HG02970 (cell line): ENCODE measurements around the gene CCDC187.
"Not testable (repeated sequence)": the region's sequence is repeated elsewhere in the genome, so short reads cannot be mapped to it uniquely, and the experiment has no call there.

Source experiments
- ATAC-seq: cut with Tn5 transposase; IDR thresholded peaks from one replicate; pipeline ENCODE4 v1.9.1; 2021; ENCODE audit warnings: mild to moderate bottlenecking, moderate library complexity, moderate number of reproducible peaks; ENCODE audit not compliant: unreplicated experiment, low FRiP score

The CCDC187 gene

GRCh38 chr9:136328622-136329041, 24.7 kb upstream of the CCDC187 start:
- no peak for ATAC-seq

GRCh38 chr9:136328011-136328621, 24.2 kb upstream of the CCDC187 start:
- ATAC-seq: no peak

GRCh38 chr9:136327304-136327974, 23.5 kb upstream of the CCDC187 start, which contains the start of gene GPSM1:
GPSM1 (plus strand) TSS chr9:136327539; CDS start chr9:136327696, 157 bp downstream.
- ATAC-seq: no peak

GRCh38 chr9:136326761-136327303, 22.9 kb upstream of the CCDC187 start:
- no peak for ATAC-seq

- ATAC-seq: no peak
These were observed 22.3 kb upstream of the CCDC187 start for GRCh38 chr9:136326061-136326760.

GRCh38 chr9:136325358-136325757, 21.5 kb upstream of the CCDC187 start:
- no peak for ATAC-seq

GRCh38 chr9:136324501-136325300, 20.8 kb upstream of the CCDC187 start:
- ATAC-seq: no peak

- no peak for ATAC-seq
These were observed 19.5 kb upstream of the CCDC187 start for GRCh38 chr9:136323371-136323789.

GRCh38 chr9:136322756-136323330, 18.9 kb upstream of the CCDC187 start:
- ATAC-seq: no peak

GRCh38 chr9:136321561-136321960, 17.7 kb upstream of the CCDC187 start:
- no peak for ATAC-seq

GRCh38 chr9:136320972-136321371, 17.1 kb upstream of the CCDC187 start:
- ATAC-seq: not testable (repeated sequence)

GRCh38 chr9:136319955-136320354, 16.1 kb upstream of the CCDC187 start:
- ATAC-seq: not testable (repeated sequence)

- not testable (repeated sequence) for ATAC-seq
These were observed 15.3 kb upstream of the CCDC187 start for GRCh38 chr9:136319244-136319643.

- no peak for ATAC-seq
These were observed 14.9 kb upstream of the CCDC187 start for GRCh38 chr9:136318776-136319241.

- no peak for ATAC-seq
These were observed 14.3 kb upstream of the CCDC187 start for GRCh38 chr9:136318111-136318775.

GRCh38 chr9:136317695-136318094, 13.8 kb upstream of the CCDC187 start:
- no peak for ATAC-seq

- ATAC-seq: no peak
These were observed 13.2 kb upstream of the CCDC187 start for GRCh38 chr9:136316896-136317676.

- no peak for ATAC-seq
These were observed 12.4 kb upstream of the CCDC187 start for GRCh38 chr9:136316271-136316751.
